ENCODE data around the gene YJU2. TPM values are rescaled to one million over a fixed set of nuclear protein-coding genes. Genes with fewer than 3 reads are reported as not detected.

The YJU2 gene
- total and polyA plus RNA-seq, 2 experiments from 2014 or later = 28.8 to 33.4 TPM

DNA sequence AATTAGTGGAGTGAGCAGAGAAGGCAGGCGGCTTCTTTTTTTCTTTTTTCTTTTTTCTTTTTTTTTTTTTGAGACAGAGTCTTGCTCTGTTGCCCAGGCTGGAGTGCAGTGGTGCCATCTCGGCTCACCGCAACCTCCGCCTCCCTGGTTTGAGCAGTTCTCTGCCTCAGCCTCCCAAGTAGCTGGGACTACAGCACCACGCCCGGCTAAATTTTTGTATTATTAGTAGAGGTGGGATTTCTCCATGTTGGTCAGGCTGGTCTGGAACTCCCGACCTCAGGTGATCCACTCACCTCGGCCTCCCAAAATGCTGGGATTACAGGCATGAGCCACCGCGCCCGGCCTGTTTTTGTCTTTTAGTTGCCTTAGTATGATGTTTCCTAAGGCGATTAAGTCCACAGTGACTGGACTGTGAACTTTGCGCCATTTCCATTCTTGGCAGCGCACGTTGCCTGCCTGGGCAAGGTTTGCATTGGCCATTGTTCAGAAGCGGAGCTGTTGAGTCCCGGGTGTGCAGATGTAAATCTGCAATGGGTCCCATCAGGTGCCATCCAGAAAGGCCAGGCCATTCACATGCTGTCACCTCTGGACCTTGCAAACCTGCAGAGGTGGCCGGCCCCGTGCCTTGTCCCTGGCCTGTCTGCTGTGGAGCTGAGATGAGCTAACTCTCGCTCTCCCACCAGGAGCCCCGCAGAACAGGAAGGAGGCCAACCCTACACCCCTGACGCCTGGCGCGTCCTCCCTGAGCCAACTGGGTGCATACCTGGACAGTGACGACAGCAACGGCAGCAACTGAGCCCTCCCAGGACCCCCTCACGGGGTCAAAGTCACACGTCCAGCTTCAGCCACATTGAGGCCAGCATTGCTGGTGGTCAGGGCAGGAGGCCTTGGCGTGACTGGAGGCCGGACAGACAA, 21.3 kb downstream of the YJU2 start:
- Histone ChIP-seq H3K4me3 (no peak overlapping the region), H3F3A (replicated peaks; ENCODE audit: low read depth) (no peaks in the 10 kb centered on the region; the same call in 1 of the 2 replicates), H3K9me2 (ENCODE audit: insufficient read depth) (no peaks in the 10 kb centered on the region), H2AFZ (no peak overlapping the region), H3K79me2 (replicated peaks; ENCODE audit: insufficient read depth) (no peaks in the 10 kb centered on the region), H3K27ac (ENCODE audit: low read depth) (no peak overlapping the region), H4K20me1 (replicated peaks; ENCODE audit: insufficient read depth) (no peaks in the 10 kb centered on the region; the same call in 1 of the 2 replicates), H3K4me2 (no peak overlapping the region), H3K36me3 (ENCODE audit: insufficient read depth) (no peaks in the 10 kb centered on the region; the same call in 1 of the 2 replicates), H3K27me3 (ENCODE audit: insufficient read depth) (no peaks in the 10 kb centered on the region), H3K4me1 (ENCODE audit: insufficient read depth) (no peaks in the 10 kb centered on the region)
- Mint-ChIP-seq H3K27ac (no peak overlapping the region), H3K36me3 (ENCODE audit: low read depth) (peaks cover 37% of the 10 kb centered on the region), H3K4me3 (no peak overlapping the region), H3K27me3 (ENCODE audit: insufficient read depth, low read depth, poor library complexity) (peaks cover 13% of the 10 kb centered on the region), H3K9me3 (no peaks in the 10 kb centered on the region), H3K4me1 (0 out of 3 replicates have a peak, but pooled peaks cover 3% of the 10 kb centered on the region)
- DNase-seq (ENCODE audit: low spot score) = no peak
- no peak for ATAC-seq
- TF ChIP-seq NANOG (IDR thresholded peaks at IDR 0.05; ENCODE audit: borderline replicate concordance) (no peak), EZH2phosphoT487 (IDR thresholded peaks at IDR 0.05; ENCODE audit: unreplicated experiment) (no peak), EZH2 (IDR thresholded peaks at IDR 0.05; ENCODE audit: low read depth, unreplicated experiment) (no peak), JUNB (IDR thresholded peaks at IDR 0.05; ENCODE audit: unreplicated experiment) (no peak), ZNF331 (CRISPR knock-in tag; IDR thresholded peaks at IDR 0.05; ENCODE audit: low read depth) (no peak), ZNF114 (CRISPR knock-in tag; IDR thresholded peaks at IDR 0.05) (no peak)
- TF ChIP-seq, protein P1, sequence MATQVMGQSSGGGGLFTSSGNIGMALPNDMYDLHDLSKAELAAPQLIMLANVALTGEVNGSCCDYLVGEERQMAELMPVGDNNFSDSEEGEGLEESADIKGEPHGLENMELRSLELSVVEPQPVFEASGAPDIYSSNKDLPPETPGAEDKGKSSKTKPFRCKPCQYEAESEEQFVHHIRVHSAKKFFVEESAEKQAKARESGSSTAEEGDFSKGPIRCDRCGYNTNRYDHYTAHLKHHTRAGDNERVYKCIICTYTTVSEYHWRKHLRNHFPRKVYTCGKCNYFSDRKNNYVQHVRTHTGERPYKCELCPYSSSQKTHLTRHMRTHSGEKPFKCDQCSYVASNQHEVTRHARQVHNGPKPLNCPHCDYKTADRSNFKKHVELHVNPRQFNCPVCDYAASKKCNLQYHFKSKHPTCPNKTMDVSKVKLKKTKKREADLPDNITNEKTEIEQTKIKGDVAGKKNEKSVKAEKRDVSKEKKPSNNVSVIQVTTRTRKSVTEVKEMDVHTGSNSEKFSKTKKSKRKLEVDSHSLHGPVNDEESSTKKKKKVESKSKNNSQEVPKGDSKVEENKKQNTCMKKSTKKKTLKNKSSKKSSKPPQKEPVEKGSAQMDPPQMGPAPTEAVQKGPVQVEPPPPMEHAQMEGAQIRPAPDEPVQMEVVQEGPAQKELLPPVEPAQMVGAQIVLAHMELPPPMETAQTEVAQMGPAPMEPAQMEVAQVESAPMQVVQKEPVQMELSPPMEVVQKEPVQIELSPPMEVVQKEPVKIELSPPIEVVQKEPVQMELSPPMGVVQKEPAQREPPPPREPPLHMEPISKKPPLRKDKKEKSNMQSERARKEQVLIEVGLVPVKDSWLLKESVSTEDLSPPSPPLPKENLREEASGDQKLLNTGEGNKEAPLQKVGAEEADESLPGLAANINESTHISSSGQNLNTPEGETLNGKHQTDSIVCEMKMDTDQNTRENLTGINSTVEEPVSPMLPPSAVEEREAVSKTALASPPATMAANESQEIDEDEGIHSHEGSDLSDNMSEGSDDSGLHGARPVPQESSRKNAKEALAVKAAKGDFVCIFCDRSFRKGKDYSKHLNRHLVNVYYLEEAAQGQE (IDR thresholded peaks at IDR 0.05; ENCODE audit: unreplicated experiment) = no peak
- TF ChIP-seq, protein P2, sequence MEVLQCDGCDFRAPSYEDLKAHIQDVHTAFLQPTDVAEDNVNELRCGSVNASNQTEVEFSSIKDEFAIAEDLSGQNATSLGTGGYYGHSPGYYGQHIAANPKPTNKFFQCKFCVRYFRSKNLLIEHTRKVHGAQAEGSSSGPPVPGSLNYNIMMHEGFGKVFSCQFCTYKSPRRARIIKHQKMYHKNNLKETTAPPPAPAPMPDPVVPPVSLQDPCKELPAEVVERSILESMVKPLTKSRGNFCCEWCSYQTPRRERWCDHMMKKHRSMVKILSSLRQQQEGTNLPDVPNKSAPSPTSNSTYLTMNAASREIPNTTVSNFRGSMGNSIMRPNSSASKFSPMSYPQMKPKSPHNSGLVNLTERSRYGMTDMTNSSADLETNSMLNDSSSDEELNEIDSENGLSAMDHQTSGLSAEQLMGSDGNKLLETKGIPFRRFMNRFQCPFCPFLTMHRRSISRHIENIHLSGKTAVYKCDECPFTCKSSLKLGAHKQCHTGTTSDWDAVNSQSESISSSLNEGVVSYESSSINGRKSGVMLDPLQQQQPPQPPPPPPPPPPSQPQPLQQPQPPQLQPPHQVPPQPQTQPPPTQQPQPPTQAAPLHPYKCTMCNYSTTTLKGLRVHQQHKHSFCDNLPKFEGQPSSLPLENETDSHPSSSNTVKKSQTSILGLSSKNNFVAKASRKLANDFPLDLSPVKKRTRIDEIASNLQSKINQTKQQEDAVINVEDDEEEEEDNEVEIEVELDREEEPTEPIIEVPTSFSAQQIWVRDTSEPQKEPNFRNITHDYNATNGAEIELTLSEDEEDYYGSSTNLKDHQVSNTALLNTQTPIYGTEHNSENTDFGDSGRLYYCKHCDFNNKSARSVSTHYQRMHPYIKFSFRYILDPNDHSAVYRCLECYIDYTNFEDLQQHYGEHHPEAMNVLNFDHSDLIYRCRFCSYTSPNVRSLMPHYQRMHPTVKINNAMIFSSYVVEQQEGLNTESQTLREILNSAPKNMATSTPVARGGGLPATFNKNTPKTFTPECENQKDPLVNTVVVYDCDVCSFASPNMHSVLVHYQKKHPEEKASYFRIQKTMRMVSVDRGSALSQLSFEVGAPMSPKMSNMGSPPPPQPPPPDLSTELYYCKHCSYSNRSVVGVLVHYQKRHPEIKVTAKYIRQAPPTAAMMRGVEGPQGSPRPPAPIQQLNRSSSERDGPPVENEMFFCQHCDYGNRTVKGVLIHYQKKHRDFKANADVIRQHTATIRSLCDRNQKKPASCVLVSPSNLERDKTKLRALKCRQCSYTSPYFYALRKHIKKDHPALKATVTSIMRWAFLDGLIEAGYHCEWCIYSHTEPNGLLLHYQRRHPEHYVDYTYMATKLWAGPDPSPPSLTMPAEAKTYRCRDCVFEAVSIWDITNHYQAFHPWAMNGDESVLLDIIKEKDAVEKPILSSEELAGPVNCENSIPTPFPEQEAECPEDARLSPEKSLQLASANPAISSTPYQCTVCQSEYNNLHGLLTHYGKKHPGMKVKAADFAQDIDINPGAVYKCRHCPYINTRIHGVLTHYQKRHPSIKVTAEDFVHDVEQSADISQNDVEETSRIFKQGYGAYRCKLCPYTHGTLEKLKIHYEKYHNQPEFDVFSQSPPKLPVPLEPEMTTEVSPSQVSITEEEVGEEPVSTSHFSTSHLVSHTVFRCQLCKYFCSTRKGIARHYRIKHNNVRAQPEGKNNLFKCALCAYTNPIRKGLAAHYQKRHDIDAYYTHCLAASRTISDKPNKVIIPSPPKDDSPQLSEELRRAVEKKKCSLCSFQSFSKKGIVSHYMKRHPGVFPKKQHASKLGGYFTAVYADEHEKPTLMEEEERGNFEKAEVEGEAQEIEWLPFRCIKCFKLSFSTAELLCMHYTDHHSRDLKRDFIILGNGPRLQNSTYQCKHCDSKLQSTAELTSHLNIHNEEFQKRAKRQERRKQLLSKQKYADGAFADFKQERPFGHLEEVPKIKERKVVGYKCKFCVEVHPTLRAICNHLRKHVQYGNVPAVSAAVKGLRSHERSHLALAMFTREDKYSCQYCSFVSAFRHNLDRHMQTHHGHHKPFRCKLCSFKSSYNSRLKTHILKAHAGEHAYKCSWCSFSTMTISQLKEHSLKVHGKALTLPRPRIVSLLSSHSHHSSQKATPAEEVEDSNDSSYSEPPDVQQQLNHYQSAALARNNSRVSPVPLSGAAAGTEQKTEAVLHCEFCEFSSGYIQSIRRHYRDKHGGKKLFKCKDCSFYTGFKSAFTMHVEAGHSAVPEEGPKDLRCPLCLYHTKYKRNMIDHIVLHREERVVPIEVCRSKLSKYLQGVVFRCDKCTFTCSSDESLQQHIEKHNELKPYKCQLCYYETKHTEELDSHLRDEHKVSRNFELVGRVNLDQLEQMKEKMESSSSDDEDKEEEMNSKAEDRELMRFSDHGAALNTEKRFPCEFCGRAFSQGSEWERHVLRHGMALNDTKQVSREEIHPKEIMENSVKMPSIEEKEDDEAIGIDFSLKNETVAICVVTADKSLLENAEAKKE (CRISPR knock-in tag; IDR thresholded peaks at IDR 0.05) = no peak
- TF ChIP-seq, protein P3, sequence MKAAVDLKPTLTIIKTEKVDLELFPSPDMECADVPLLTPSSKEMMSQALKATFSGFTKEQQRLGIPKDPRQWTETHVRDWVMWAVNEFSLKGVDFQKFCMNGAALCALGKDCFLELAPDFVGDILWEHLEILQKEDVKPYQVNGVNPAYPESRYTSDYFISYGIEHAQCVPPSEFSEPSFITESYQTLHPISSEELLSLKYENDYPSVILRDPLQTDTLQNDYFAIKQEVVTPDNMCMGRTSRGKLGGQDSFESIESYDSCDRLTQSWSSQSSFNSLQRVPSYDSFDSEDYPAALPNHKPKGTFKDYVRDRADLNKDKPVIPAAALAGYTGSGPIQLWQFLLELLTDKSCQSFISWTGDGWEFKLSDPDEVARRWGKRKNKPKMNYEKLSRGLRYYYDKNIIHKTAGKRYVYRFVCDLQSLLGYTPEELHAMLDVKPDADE (IDR thresholded peaks at IDR 0.05) = no peak
- TF ChIP-seq, protein P4, sequence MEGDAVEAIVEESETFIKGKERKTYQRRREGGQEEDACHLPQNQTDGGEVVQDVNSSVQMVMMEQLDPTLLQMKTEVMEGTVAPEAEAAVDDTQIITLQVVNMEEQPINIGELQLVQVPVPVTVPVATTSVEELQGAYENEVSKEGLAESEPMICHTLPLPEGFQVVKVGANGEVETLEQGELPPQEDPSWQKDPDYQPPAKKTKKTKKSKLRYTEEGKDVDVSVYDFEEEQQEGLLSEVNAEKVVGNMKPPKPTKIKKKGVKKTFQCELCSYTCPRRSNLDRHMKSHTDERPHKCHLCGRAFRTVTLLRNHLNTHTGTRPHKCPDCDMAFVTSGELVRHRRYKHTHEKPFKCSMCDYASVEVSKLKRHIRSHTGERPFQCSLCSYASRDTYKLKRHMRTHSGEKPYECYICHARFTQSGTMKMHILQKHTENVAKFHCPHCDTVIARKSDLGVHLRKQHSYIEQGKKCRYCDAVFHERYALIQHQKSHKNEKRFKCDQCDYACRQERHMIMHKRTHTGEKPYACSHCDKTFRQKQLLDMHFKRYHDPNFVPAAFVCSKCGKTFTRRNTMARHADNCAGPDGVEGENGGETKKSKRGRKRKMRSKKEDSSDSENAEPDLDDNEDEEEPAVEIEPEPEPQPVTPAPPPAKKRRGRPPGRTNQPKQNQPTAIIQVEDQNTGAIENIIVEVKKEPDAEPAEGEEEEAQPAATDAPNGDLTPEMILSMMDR (conservative IDR thresholded peaks at IDR 0.05; ENCODE audit: low read depth in 2 of 2) = no peak
